Stimulated activated CD8-positive, alpha-beta memory T cell treated with anti-CD3 and anti-CD28 coated beads, Interleukin-4, amount 100 ng/mL, for 1 hour (primary cell): Measurements from ENCODE around the gene KCNN4.

Experiments used
- DNase-seq, 2 donors: peaks; one replicate each; pipeline ENCODE4 v3.0.0-alpha.2; 2020; ENCODE audit warnings: low read depth in 2 of 2, low spot score in 1 of 2

The KCNN4 gene

DNA sequence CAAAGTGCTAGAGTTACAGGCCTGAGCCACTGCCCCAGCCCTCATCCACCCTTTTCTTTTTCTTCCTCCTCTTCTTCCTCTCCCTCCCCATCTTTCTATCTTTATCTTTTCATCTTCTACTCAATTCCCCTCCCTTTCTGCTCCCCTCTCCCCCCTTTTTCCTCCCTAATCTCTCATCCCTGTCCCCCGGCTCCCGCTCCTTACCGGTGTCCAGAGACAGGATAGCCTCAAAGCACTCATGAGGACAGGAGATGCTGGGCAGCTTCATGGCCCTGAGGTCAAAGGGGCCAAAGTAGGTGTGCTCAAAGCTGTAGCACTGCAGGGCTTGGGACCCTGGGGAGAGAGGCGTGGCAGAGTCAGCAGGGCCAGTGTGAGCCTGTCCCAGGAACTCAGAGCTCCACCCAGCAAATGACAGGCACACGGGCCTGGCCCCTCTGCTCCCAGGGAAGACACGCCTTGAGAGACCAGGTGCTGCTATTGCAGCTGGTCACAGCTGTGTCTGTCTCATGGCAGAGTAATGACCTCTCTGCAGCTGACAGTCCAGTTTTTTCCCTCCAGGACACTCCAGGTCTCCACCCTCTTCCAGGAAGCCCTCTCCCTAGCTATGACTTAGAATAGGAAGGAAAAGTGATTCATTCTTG lies 18.8 kb upstream of the KCNN4 start:
- DNase-seq, result no peak

DNA sequence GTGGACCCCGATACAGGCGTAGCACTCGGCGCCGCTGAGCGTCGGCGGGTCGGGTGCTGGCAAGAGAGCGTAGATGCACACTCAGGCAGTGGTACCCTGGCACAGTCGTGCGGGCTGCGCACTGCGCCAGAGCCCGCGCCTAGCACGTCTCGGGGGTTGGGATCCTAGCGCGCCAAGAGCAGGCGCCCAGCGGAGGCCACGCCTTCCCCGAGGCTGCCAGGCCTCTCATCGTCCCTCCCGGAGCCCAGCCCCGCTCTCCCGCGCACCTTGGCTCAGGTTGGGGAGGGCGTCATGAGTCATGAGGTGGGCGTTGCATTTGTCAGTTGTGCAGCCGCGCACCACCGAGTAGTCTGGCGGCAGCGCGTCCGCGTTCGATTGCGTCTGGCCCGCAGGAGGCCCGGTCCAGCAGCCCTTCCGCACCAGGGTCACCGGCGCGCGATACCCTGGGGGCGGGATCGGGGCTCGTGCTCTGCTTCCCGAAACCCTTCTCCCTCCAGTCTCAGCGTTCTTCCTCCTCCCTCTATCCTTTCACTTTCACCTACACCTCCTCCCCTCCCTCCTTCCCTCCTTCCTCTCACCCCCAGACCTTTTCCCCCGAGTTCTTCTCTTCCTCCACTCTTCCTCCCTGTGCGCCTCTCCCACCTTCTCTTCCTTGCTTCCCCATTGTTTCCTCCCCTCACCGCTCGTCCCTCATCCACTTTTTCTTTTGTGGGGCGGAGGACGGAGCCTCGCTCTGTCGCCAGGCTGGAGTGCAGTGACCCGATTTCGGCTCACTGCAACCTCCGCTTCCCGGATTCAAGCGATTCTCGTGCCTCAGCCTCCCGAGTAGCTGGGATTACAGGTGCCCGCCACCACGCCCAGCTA lies 18.0 kb upstream of the KCNN4 start:
- no peak for DNase-seq

DNA sequence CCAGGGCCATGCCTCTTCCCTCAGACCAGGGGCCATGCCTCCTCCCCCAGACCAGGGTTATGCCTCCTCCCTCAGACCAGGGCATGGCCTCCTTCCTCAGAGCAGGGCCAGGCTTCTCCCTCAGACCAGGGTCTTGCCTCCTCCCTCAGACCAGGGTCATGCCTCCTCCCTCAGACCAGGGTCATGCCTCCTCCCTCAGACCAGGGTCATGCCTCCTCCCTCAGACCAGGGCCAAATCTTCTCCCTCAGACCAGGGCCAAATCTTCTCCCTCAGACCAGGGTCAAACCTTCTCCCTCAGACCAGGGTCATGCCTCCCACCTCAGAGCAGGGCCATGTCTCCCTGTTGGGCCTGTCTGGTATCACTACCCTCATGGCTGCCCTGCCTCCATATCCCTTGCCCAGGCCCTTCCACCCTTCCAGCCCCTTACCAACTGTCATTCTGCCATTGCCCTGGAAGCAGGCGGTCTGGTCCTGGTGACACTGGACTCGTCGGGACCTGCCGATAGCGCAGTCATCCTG lies 17.3 kb upstream of the KCNN4 start:
- DNase-seq, result no peak

DNA sequence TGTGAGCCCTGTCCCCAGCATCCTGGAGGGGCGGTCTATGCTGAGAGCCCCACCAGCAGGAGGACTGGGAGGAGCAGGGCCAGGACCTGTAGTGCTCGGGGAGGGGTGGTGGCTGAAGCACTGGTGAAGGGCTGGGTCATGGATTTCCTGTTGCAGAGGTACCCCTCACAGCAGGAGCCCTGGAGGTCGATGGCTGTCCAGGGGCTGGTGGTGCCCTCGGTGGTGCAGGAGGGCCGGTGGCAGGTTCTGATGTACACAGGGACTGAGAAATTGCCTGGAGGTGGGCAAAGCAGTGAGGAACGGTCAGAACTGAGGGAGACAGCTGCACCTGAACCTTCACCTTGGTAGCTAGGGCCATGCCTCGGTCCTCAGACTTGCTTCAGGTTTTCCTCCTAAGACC lies 16.8 kb upstream of the KCNN4 start:
- no peak for DNase-seq

DNA sequence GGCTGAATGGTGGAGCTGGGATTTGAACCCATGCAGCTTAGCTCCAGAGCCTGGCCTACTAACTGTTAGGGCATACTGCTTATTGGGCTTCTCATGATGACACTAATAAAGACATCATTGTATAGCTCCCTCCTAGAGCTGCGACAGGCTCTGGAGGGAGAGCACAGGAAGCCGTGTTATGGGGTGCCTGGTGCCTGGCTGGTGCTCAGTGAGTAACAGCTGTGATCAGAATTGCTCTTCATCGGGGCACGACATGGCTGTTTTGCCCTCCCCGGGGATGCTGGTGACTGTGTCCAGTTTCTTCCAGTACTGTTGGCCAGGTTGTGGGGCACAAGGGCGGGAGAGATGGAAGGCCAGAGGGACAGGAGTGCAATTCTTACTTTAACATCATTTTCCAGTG lies 16.3 kb upstream of the KCNN4 start:
- no peak for DNase-seq

DNA sequence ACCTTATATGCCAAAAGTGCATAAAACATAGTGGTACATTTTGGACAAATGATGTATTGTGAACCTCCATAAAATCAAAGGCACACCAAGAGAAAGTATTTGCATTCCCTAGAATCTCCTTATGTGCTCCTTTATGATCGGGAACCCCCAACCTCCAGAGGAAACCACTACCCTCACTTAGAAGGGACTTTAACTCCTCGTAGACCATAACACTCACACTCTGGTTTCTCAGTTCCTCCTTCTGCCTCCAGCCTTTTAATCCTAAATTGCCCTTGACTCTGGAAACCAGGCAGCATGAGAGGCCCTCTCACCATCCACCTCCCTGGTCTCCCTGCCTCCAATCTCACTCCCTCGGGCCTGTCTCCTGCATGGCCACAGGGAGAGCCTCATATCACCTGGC lies 9.8 kb upstream of the KCNN4 start:
- DNase-seq, result no peak

DNA sequence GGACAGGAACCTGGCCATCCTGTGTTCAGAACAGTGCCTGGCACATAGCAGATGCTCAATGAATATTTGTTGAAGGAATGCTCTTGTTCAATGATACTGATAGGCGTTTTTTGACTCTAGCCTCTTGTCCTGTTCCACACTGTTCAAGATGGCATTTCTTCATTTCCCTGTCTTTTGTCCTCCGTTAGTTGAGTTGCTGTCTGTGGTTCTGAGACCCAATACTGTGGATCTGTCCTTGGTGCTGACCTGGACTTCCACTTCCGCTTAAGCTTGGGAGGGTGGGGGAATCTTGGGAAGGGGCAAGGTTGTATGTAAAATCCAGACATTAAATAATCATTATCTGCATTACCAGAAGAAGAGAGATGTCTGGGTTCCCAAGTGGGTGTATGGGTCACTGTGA lies 8.3 kb upstream of the KCNN4 start:
- no peak for DNase-seq

DNA sequence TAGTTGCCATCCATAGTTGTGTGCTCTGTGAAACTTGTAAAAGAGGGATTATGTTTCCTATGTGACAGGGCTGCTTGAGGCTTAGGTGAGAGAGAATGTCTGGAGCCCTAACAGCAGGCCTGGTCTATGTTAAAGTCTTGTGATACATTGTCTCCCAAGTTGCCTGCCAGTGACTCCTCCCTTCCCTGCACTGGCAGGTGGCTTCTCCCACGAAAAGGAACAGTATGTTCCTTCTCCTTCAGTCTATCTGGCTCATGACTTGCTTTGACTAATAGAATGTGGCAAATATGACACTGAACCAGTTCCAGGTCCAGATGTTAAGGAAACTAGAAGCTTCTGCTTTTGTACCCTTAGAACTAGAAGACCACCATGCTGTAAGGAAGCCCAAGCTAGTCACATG lies 5.9 kb upstream of the KCNN4 start:
- no peak for DNase-seq

DNA sequence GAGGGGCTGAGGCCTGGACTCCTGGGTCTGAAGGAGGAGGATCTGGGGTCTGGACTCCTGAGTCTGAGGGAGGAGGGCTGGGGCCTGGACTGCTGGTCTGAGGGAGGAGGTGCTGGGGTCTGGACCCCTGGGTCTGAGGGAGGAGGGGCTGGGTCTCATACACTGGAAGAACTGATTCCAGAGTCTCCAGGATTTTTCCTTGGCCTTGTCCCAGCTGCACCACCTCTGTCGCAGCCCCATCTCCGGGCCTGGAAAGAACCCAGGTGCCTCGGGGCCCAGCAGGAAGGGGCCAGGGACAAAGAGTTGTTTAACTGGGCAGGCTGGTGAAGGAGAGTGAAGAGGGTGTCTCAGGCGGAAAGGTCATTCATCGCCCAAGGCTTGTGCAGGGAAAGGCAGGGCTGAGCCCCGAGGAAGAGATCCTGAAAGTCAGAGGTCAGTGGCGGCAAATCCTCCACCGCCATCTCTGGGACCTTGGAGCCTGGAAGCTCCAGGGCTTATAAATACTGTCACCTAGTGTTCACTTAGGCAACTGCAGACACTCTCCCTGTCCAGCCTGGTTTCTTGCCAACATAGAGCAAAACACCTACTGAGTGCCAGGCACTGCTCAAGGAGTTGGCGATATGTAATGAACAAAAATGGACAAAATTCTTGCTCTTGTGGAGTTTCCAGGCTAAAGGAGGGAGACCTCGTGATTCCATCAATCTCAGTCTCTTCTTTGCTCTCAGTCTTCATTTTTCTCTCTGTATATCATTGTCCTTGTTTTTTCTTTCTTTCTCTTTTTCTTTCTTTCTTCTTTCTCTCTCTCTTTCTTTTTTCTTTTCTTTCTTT lies 4.4 kb upstream of the KCNN4 start:
- no peak for DNase-seq

DNA sequence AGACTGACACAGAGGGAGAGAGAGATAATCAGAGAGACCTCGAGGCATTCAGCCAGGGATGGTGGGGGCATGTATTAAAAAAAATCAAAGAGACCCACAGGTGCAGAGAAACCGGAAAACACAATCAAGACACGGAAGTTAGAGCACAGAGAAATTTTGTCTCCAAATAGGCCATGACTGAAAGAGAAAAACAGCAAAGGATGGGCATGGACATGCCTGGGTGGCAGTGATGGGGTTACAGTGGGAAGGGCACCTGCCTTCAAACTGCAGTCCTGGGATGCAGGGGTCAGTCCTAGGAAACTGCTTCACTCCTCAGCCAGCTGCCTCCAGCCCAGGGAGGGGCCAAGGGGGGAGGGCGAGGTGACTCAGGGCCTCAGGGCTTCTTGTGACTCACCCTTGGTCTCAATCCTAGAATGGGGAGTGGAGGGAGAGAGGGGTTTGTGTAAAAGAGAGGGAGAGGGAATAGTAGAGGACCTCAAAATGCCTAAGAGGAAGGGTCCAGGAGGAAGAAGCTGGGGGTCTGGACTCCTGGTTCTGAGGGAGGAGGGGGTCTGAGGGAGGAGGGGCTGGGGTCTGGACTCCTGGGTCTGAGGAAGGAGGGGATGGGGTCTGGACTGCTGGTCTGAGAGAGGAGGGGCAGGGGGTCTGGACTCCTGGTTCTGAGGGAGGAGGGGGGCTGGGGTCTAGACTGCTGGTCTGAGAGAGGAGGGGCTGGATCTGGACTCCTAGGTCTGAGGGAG lies 3.6 kb upstream of the KCNN4 start:
- no peak for DNase-seq

DNA sequence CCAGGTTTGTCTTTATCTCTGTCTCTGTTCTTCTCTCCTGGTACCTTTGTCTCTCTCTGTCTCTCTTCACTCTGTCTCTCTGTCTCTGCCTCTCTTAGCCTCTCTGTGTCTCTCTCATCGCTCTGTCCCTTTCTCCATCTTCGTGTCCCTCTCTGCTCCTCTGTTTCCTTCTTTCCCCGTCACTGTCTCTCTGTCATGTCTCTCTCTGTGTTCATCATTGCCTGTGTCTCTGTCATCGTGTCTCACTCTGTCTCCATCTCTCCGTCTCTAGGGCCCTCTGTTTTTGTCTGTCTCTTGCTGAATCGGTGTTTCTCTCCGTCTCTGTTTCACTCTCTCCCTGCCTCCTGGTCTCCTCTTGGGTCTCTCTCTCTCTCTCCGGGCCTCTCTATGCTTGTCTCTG lies 2.9 kb upstream of the KCNN4 start:
- DNase-seq, result no peak

DNA sequence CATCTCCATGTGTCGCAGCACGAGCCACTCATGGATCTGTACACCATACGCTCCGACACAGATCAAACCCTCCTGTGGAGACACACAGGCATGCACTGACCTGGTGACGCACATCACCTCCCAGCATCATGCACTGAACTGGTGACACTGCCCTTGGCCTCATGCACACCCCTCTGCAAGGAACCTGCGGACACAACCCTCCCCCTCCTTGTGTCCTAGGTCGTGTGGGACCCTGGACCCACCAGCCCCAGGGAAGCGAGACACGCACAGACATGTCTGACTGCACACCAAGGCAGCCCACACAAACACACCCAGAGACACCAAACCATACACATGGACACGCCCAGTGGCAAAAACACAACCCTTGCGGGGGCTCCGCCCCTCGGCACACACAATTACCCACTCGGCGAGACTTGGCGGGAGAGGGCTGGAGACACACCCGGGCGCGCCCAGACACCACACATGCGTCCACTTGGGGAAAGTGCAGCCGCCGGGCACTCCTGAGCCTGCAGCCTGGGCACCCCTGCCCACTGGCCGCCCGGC lies 2.0 kb upstream of the KCNN4 start:
- no peak for DNase-seq

DNA sequence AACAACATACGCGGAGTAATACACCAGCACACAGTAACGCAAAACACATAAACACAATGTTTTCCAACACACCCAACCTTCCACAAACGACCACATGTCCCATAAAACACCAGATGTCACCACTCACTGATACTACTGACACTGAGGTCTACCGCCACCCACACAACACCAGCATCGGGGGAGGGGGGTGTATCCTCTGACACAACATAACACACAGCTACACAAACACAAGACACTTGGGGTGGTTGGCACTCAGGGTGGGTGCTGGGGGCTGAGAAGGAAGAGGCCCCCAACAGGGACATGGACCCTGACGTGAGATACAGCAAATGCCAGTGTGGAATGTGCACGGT lies 1.5 kb upstream of the KCNN4 start:
- DNase-seq, result no peak

DNA sequence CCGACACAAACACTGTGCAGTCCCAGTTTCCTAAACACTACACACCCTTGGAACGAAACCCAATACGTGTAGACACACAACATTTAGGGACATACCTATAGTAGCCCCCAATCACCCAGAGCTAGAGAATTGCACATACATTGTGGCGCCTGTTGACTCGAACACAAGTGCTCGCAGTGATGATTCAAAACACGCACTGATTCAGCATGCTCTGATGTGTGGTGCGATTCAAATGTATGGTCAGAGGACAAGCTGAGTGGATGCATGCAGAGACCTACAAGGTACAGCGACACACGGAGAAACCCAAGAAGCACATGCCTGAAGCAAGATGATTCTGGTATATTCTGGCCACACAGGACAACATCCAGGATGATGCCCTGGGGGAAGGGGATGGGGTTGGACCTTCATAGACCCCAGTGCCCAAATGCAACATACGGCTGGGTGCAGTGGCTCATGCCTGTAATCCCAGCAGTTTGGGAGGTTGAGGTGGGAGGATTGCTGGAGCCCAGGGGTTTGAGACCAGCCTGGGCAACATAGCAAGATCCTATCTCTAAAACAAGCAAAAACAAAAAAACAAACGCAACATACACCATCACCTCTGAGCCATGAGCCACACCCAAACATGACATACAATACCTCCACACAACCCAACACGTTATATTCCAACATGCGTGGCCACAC lies 997 bp upstream of the KCNN4 start:
- no peak for DNase-seq

DNA sequence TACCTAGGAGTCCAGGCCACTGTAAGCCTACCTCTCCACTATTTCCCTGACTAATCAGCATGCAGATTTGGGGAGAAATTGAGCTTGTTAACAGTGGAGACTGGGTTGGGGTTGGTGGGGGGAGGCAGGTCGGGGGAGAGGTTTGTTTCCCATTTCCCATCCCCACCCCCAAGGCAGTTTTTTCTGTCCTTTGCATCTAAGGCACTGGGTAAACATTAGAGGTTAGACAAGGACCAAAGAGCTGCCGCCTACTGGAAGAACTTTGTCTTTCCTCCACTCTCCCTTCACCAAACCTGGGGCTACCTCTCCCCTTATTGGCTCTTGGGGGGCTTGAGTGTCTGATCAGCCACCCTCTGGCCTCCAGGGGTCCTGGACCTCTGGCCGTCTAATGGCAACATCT lies 953 bp downstream of the KCNN4 start:
- no peak for DNase-seq

DNA sequence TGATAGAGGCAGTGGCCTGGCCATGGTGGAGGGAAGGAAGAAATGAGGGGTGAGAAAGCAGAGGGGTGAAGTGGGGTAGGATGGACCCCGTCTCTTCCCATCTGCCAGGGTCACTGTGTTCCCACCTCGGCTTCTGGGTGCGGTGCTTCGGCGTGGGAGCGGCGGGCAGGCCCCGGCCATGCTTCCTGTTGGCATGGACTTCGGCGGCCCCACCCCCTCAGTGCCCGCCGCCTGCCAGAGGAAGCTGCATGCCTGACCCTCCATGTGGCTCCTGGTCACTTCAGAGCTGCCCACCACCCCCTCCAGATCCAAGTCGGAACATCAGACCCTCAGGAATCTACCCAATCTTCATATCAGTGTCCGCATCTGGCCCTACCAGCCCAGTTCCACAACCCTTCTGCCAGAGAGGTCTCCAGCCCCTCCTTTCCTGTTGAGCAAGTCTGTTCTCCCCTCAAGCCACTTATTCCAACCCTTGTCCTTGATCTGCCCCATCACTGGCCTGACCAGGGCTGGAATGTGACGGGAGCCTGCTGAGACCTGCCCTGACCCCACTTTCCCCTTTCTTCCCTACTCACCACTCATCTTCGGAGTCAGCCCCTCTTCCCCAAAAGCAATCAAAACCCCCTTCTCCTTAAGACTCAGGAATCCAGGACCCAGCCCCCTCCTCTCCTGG lies 1.5 kb downstream of the KCNN4 start:
- no peak for DNase-seq

DNA sequence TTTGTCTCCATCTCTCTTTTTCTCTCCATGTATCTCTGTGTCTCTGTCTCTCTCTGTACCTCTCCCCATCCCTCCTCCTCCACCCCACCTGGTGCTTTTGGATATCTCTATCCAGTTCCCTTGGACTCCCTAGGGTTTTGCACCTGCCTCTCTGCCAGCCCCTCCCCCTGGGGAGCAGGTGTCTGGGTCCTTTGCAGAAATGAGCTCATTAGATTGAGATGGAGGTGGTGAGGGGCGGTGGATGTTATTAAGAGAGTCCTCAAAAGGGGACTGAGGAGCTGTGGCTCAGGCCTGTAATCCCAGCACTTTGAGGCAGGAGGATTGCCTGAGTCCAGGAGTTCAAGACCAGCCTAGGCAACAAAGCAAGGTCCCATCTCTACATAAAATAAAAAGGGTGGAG lies 2.1 kb downstream of the KCNN4 start:
- DNase-seq, result no peak

DNA sequence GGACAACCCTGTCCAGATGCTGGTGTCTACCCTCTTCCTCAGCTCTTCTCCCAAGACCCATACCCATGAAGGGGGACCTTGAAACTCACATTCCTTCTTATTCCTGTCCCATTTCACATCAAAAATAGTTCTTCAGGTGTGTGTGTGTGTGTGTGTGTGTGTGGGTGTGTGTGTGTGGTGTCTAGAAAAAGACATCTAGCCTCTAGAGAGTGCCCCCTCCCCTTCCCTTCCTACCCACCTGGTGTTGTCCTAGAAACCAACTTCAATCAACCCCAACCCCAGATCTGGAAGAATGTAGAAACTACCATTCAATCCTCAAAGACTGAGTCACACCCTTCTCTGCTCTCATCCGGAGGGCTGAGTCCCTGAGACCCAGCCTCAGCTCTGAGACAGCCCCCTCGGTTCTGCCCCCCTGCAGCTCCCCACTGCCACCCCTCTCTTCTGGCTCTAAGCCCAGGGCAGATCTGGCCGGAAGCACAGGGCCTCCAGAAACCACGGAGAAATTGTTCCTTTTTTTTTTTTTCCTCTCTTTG lies 3.5 kb downstream of the KCNN4 start:
- DNase-seq, result no peak

DNA sequence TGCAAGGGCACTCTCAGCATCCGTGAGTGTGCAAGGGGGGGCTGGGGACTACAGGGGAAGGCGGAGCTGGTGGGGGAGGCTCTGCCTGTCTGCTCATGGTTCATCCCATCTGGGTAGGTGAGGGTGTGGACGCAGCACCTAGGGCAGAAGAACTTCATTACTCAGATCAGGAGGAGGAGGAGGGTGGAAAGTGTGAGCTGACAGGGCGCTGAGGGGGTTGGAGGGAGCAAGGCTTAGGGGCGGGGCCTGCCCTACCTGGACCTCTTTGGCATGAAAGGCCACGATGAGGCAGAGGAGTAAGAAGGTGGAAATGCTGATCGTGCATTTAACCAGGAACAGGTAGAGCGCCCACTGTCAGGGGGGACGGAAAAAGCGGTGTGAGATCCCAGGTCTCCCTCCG lies 4.5 kb downstream of the KCNN4 start:
- no peak for DNase-seq
